Measurements from ENCODE around the gene MBP. TPM values are rescaled to one million over a fixed set of nuclear protein-coding genes. Genes with fewer than 3 reads are reported as not detected.

The MBP gene
- total RNA-seq, 1 experiment from 2014 or later, result 88.8 TPM

- TF ChIP-seq SIN3A (IDR thresholded peaks at IDR 0.05; ENCODE audit: borderline replicate concordance, insufficient read depth, low read depth, low read length) (no peak), CTCF (IDR thresholded peaks at IDR 0.05) (no peak), POLR2AphosphoS5 (IDR thresholded peaks at IDR 0.05; ENCODE audit: low read depth, low read length) (no peak; the same call in 1 of the 2 replicates), TCF7L2 (IDR thresholded peaks at IDR 0.05; ENCODE audit: low read depth, low read length) (no peak), REST (IDR thresholded peaks at IDR 0.05; ENCODE audit: insufficient read depth in 1 of 2, low read depth in 2 of 2, low read length in 1 of 2) (no peak)
- POLR2A ChIA-PET, result interaction anchor here (0.6 to 1.3 kb wide), 2 partner anchors 13 to 23 kb away, joined by 3 read pairs; no protein-coding TSS in a partner anchor
- no peaks in the 10 kb centered on the region for H3K36me3 ChIP-seq (ENCODE audit: control insufficient read depth, insufficient read depth, low read length)
- H3K4me1 ChIP-seq (ENCODE audit: control insufficient read depth, insufficient read depth, low read length), result peaks cover 100% of the 10 kb centered on the region
- no peaks in the 10 kb centered on the region for H3K27me3 ChIP-seq (ENCODE audit: control insufficient read depth, insufficient read depth, low read length)
- peak; percentile 67 for ATAC-seq
- BruUV-seq (replicated peaks), result no TSS peak
- peak overlapping the region; percentile 95 for H3K27ac ChIP-seq (ENCODE audit: low read length)
- in situ Hi-C loops (cut with HindIII; ENCODE audit: low pct_unique_long_range_greater_than_20kb, low sequenced_read_pairs) (no loop called here), intact Hi-C loops (cut with micrococcal nuclease; ENCODE audit: unreplicated experiment) (no loop called here)
- CTCF ChIA-PET, result interaction anchor here (0.7 kb wide), 1 partner anchor 573 kb away, joined by 3 read pairs; no protein-coding TSS in a partner anchor
- peak overlapping the region in 1 of 2 experiments; percentile 37; a peak in 2 of 4 replicates for H3K4me3 ChIP-seq (ENCODE audit: low read depth in 2 of 2, low read length in 2 of 2)
- no peaks in the 10 kb centered on the region for H3K9me3 ChIP-seq (ENCODE audit: control insufficient read depth, insufficient read depth, low read depth, low read length)
- DNase-seq (ENCODE audit: low read depth, low spot score), result no peak
These were observed 24.4 kb downstream of the MBP start for GRCh38 chr18:77108001-77108692.

- intact Hi-C loops (cut with micrococcal nuclease; ENCODE audit: unreplicated experiment), result no loop called here
- H3K27ac ChIP-seq (ENCODE audit: low read length), result peak overlapping the region; percentile 95
- BruUV-seq (replicated peaks), result no TSS peak
These were observed 25.3 kb downstream of the MBP start for GRCh38 chr18:77107292-77107691.

More at GRCh38 chr18:77107292-77107691, 25.3 kb downstream of the MBP start:
- H3K4me3 ChIP-seq (ENCODE audit: low read depth in 2 of 2, low read length in 2 of 2), result peak overlapping the region in 1 of 2 experiments; percentile 12; a peak in 1 of 4 replicates
- no peaks in the 10 kb centered on the region for H3K9me3 ChIP-seq (ENCODE audit: control insufficient read depth, insufficient read depth, low read depth, low read length)
- no peaks in the 10 kb centered on the region; the same call in 1 of the 2 replicates for H3K36me3 ChIP-seq (ENCODE audit: control insufficient read depth, insufficient read depth, low read length)
- CTCF ChIA-PET, result interaction anchor here (0.7 kb wide), 1 partner anchor 574 kb away, joined by 3 read pairs; no protein-coding TSS in a partner anchor
- no peaks in the 10 kb centered on the region for H3K27me3 ChIP-seq (ENCODE audit: control insufficient read depth, insufficient read depth, low read length)
- ATAC-seq (peak; percentile 45), DNase-seq (ENCODE audit: low read depth, low spot score) (no peak)
- POLR2A ChIA-PET, result interaction anchor here (1.3 kb wide), 1 partner anchor 24 kb away, joined by 3 read pairs; no protein-coding TSS in a partner anchor
- TF ChIP-seq TCF7L2 (IDR thresholded peaks at IDR 0.05; ENCODE audit: low read depth, low read length), result no peak
- TF ChIP-seq POLR2AphosphoS5 (IDR thresholded peaks at IDR 0.05; ENCODE audit: low read depth, low read length), result no peak
- no peak for TF ChIP-seq SIN3A (IDR thresholded peaks at IDR 0.05; ENCODE audit: borderline replicate concordance, insufficient read depth, low read depth, low read length)
- no peak for TF ChIP-seq REST (IDR thresholded peaks at IDR 0.05; ENCODE audit: insufficient read depth in 1 of 2, low read depth in 2 of 2, low read length in 1 of 2)
- TF ChIP-seq CTCF (IDR thresholded peaks at IDR 0.05), result no peak
- in situ Hi-C loops (cut with HindIII; ENCODE audit: low pct_unique_long_range_greater_than_20kb, low sequenced_read_pairs), result no loop called here
- peaks cover 100% of the 10 kb centered on the region for H3K4me1 ChIP-seq (ENCODE audit: control insufficient read depth, insufficient read depth, low read length)
